Suprapubic skin (tissue), 3 donors: ENCODE results near the gene PDGFB.

Experiments used
- CTCF ChIP-seq, 2 donors: fragments of 200-600 bp in 1 of 2; fragments of 450-650 bp in 1 of 2; sonication (generic) in 1 of 2; IDR thresholded peaks; one replicate each; pipeline ENCODE4 v1.5.1; 2016 to 2019; ENCODE audit warnings: antibody characterized with exemption in 2 of 2, mild to moderate bottlenecking in 1 of 2, moderate library complexity in 1 of 2
- EP300 ChIP-seq: sonication (generic); formaldehyde crosslinking; IDR thresholded peaks from one replicate; pipeline ENCODE4 v1.6.1; 2017; ENCODE audit warnings: antibody characterized with exemption
- POLR2A ChIP-seq, 2 donors: fragments of 450-650 bp; IDR thresholded peaks; one replicate each; pipeline ENCODE4 v1.6.1; 2017; ENCODE audit warnings: antibody characterized with exemption in 2 of 2, mild to moderate bottlenecking in 2 of 2, moderate library complexity in 2 of 2

GRCh38 chr22:39292561-39293074, 47.8 kb upstream of the PDGFB start:
- TF ChIP-seq CTCF (IDR thresholded peaks at IDR 0.05) (no peak), POLR2A (IDR thresholded peaks at IDR 0.05) (peak in 1 of 2 donors; percentile 9), EP300 (no peak)
